ENCODE measurements around the gene CNOT3. TPM values are rescaled to one million over a fixed set of nuclear protein-coding genes. Genes with fewer than 3 reads are reported as not detected.

CNOT3 gene
- total RNA-seq, 1 experiment from 2014 or later = 76.7 TPM

DNA sequence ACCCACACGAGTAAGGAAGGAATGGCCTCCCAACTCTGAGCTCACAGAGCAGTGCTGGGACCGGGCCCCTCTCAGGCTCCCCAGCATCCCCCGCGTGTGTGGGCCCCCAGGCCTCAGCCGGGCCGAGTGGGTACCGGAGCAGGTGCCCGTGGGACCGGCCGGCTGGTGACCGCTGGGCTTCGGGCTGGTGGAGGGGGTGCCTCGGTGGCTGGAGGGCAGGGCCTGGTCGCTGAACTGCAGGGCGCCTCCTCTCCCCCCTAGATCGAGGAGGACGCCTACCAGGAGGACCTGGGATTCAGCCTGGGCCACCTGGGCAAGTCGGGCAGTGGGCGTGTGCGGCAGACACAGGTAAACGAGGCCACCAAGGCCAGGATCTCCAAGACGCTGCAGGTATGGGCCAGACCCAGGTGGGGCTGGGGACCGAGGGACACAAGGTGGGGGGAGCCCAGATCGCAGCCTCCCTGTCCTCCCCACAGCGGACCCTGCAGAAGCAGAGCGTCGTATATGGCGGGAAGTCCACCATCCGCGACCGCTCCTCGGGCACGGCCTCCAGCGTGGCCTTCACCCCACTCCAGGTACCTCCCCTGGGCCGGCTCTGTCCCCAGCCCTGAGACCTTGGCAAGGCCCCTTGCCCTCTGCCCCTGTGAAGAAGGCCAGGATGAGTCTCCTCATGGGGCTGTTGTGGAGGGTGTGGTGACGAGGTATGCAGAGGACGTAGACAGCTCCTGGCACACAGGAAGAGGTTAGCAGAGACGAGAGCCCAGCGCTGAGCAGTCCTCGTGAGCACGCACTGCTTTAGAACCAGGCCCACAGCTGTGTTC is 8.6 kb upstream of the CNOT3 start:
- intact Hi-C loops (cut with micrococcal nuclease) = no loop called here
- TF ChIP-seq YY1 (IDR thresholded peaks at IDR 0.05; ENCODE audit: extremely low read depth, insufficient replicate concordance, low read depth, low read length) (no peak), ATF3 (IDR thresholded peaks at IDR 0.05) (no peak), FOSL1 (IDR thresholded peaks at IDR 0.05; ENCODE audit: low read depth) (no peak), MAX (IDR thresholded peaks at IDR 0.05) (no peak), RAD21 (IDR thresholded peaks at IDR 0.05; ENCODE audit: low read depth) (no peak), ELF1 (IDR thresholded peaks at IDR 0.05; ENCODE audit: borderline replicate concordance, low read depth) (no peak), EZH2phosphoT487 (IDR thresholded peaks at IDR 0.05; ENCODE audit: borderline replicate concordance) (no peak), REST (IDR thresholded peaks at IDR 0.05; ENCODE audit: low read depth) (no peak), EGR1 (IDR thresholded peaks at IDR 0.05; ENCODE audit: low read depth) (no peak), SP1 (IDR thresholded peaks at IDR 0.05; ENCODE audit: low read depth) (no peak), TCF7L2 (IDR thresholded peaks at IDR 0.05; ENCODE audit: borderline replicate concordance, extremely low read depth, insufficient read depth, insufficient read length) (no peak), JUND (IDR thresholded peaks at IDR 0.05) (no peak), ZFX (IDR thresholded peaks at IDR 0.05) (no peak), SIN3A (IDR thresholded peaks at IDR 0.05; ENCODE audit: low read depth) (no peak), ZNF274 (IDR thresholded peaks at IDR 0.05; ENCODE audit: low read depth, low read length) (no peak), POLR2AphosphoS5 (IDR thresholded peaks at IDR 0.05; ENCODE audit: low read depth, low read length) (no peak), SRF (IDR thresholded peaks at IDR 0.05; ENCODE audit: low read depth) (no peak)
- TF ChIP-seq, protein P1, sequence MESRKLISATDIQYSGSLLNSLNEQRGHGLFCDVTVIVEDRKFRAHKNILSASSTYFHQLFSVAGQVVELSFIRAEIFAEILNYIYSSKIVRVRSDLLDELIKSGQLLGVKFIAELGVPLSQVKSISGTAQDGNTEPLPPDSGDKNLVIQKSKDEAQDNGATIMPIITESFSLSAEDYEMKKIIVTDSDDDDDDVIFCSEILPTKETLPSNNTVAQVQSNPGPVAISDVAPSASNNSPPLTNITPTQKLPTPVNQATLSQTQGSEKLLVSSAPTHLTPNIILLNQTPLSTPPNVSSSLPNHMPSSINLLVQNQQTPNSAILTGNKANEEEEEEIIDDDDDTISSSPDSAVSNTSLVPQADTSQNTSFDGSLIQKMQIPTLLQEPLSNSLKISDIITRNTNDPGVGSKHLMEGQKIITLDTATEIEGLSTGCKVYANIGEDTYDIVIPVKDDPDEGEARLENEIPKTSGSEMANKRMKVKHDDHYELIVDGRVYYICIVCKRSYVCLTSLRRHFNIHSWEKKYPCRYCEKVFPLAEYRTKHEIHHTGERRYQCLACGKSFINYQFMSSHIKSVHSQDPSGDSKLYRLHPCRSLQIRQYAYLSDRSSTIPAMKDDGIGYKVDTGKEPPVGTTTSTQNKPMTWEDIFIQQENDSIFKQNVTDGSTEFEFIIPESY (IDR thresholded peaks at IDR 0.05; ENCODE audit: extremely low read depth, insufficient replicate concordance, low read length) = no peak
- TF ChIP-seq, protein P2, sequence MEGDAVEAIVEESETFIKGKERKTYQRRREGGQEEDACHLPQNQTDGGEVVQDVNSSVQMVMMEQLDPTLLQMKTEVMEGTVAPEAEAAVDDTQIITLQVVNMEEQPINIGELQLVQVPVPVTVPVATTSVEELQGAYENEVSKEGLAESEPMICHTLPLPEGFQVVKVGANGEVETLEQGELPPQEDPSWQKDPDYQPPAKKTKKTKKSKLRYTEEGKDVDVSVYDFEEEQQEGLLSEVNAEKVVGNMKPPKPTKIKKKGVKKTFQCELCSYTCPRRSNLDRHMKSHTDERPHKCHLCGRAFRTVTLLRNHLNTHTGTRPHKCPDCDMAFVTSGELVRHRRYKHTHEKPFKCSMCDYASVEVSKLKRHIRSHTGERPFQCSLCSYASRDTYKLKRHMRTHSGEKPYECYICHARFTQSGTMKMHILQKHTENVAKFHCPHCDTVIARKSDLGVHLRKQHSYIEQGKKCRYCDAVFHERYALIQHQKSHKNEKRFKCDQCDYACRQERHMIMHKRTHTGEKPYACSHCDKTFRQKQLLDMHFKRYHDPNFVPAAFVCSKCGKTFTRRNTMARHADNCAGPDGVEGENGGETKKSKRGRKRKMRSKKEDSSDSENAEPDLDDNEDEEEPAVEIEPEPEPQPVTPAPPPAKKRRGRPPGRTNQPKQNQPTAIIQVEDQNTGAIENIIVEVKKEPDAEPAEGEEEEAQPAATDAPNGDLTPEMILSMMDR (IDR thresholded peaks at IDR 0.05 in 2 of 3, conservative IDR thresholded peaks at IDR 0.05 in 1 of 3; ENCODE audit: borderline replicate concordance in 1 of 3, insufficient read depth in 1 of 3, low read depth in 2 of 3, low read length in 2 of 3) = no peak
- Histone ChIP-seq H3K9ac (ENCODE audit: low read length) (no peak overlapping the region), H3K27ac (ENCODE audit: low read depth, low read length) (no peak overlapping the region), H2AFZ (ENCODE audit: low read depth, low read length, poor library complexity, severe bottlenecking) (no peak overlapping the region), H3K4me1 (ENCODE audit: control insufficient read depth in 1 of 2, insufficient read depth in 2 of 2, low read length in 2 of 2) (peaks cover 5 to 6% of the 10 kb centered on the region in 2 experiments; a peak in 2 of 4 replicates), H3K27me3 (ENCODE audit: insufficient read depth, low read length) (no peaks in the 10 kb centered on the region), H3K9me3 (ENCODE audit: control insufficient read depth in 1 of 2, insufficient read depth in 1 of 2, low read depth in 1 of 2, low read length in 2 of 2) (no peaks in the 10 kb centered on the region), H4K20me1 (ENCODE audit: insufficient read depth) (no peaks in the 10 kb centered on the region), H3K4me3 (replicated peaks in 1 of 2; ENCODE audit: low read depth in 1 of 2, low read length in 2 of 2) (no peak overlapping the region), H3K79me2 (ENCODE audit: insufficient read depth, low read length) (no peaks in the 10 kb centered on the region), H3K4me2 (ENCODE audit: low read length) (no peak overlapping the region), H3K36me3 (ENCODE audit: control insufficient read depth in 1 of 2, insufficient read depth in 2 of 2, low read length in 2 of 2) (peaks cover 22 to 35% of the 10 kb centered on the region in 2 experiments; a peak in 3 of 4 replicates), H3K9me2 (ENCODE audit: insufficient read depth) (no peaks in the 10 kb centered on the region)
- ChIA-PET RAD21 (ENCODE audit: low non-redundant PET in 1 of 2, low total read pairs in 2 of 2, uncharacterized antibody in 2 of 2, unreplicated experiment in 2 of 2) (no interaction called here), POLR2A (no interaction called here), CTCF (no interaction called here)
- DNase-seq (ENCODE audit: low read depth, low spot score) = no peak
- no TSS peak for BruUV-seq (replicated peaks)
- no peak for ATAC-seq
